Activated CD4-positive, alpha-beta T cell treated with anti-CD3 and anti-CD28 coated beads for 36 hours (primary cell): Measurements from ENCODE around the gene CDKN1C. TPM values are rescaled to one million over a fixed set of nuclear protein-coding genes. Genes with fewer than 3 reads are reported as not detected.

Experiments
- ATAC-seq: fragments of 200-7000 bp; cut with Tn5 transposase; one replicate; pipeline ENCODE4 v1.10.0; 2021; ENCODE audit warnings: mild to moderate bottlenecking, moderate library complexity
- CTCF ChIA-PET: fragments of 350-600 bp; sonication (Branson Sonifier 250); formaldehyde crosslinking; loops from one replicate; lab custom pipeline; 2021; ENCODE audit warnings: antibody characterized with exemption; lab: Charles Lee
- POLR2A ChIA-PET: fragments of 350-600 bp; sonication (Branson Sonifier 250); formaldehyde crosslinking; loops from one replicate; lab custom pipeline; 2021; ENCODE audit warnings: antibody characterized with exemption, inconsistent platforms; lab: Charles Lee
- DNase-seq: peaks from one replicate; pipeline ENCODE4 v3.0.0-alpha.2; 2020
- H3K27ac Mint-ChIP-seq: one replicate; pipeline ENCODE4 v1.8.0; 2021; ENCODE audit warnings: mixed read lengths
- H3K27me3 Mint-ChIP-seq: one replicate; pipeline ENCODE4 v1.8.0; 2021; ENCODE audit warnings: mixed read lengths
- H3K36me3 Mint-ChIP-seq: one replicate; pipeline ENCODE4 v1.8.0; 2021; ENCODE audit warnings: low read depth, mixed read lengths
- H3K4me1 Mint-ChIP-seq: one replicate; pipeline ENCODE4 v1.8.0; 2021; ENCODE audit warnings: mixed read lengths
- H3K4me3 Mint-ChIP-seq: one replicate; pipeline ENCODE4 v1.8.0; 2021; ENCODE audit warnings: mild to moderate bottlenecking, moderate library complexity, mixed read lengths
- H3K9me3 Mint-ChIP-seq: one replicate; pipeline ENCODE4 v1.8.0; 2021; ENCODE audit warnings: low read depth, mixed read lengths
- intact Hi-C, 2 experiments: fragments of 100-400 bp; cut with DNase I in 1 of 2; cut with micrococcal nuclease in 1 of 2; formaldehyde crosslinking; loops; one replicate each; pipeline versions ENCODE4 v1.14.2 to v1.15.1; 2022 to 2024; cut with DNase I, micrococcal nuclease
- total RNA-seq, 2 experiments: library from RNA; stranded (reverse); gene quantifications; one replicate each; pipeline ENCODE4 v1.2.3, GENCODE V29; 2021

CDKN1C gene
- total RNA-seq = under 1 TPM; 0.21 to 0.53 TPM

- ATAC-seq (peak; percentile 85), DNase-seq (peak; percentile 87)
- Mint-ChIP-seq H3K27me3 (peaks cover 5% of the 10 kb centered on the region), H3K27ac (no peak within 1 kb of the TSS), H3K4me1 (peaks cover 4% of the 10 kb centered on the region), H3K4me3 (peak within 1 kb of the TSS; percentile 67), H3K9me3 (no peaks in the 10 kb centered on the region), H3K36me3 (no peaks in the 10 kb centered on the region)
- CTCF ChIA-PET = interaction anchor here (0.6 to 10.2 kb wide), 3 partner anchors 8 to 351 kb away, joined by 3 to 255 read pairs (median 3); no protein-coding TSS in a partner anchor
- intact Hi-C loops = loop anchor here (1.0 to 5.0 kb wide), 8 partner anchors 17 to 688 kb away; partner anchors contain the start of genes CD81 (in 1 of the 2), KCNQ1 (in 1 of the 2), TRPM5 (in 1 of the 2) and TSSC4 (in 1 of the 2)
- POLR2A ChIA-PET = no interaction called here
These were observed at the start of gene CDKN1C for GRCh38 chr11:2885678-2886081. Gene CDKN1C, minus strand, starts transcription at chr11:2885775. Its CDS starts 319 bp downstream, at chr11:2885456.

- DNase-seq = peak; percentile 4
- Mint-ChIP-seq H3K9me3 (peaks cover 20% of the 10 kb centered on the region), H3K27ac (no peak overlapping the region), H3K36me3 (peaks cover 23% of the 10 kb centered on the region), H3K4me1 (peaks cover 17% of the 10 kb centered on the region), H3K4me3 (no peak overlapping the region), H3K27me3 (peaks cover 4% of the 10 kb centered on the region)
- ATAC-seq = no peak
- ChIA-PET CTCF (interaction anchor here (2.3 kb wide), 1 partner anchor 42 kb away, joined by 9 read pairs; no protein-coding TSS in a partner anchor), POLR2A (interaction anchor here (2.8 kb wide), 1 partner anchor 11 kb away, joined by 10 read pairs; no protein-coding TSS in a partner anchor)
- intact Hi-C loops = loop anchor here in 1 of 2 experiments (5.0 kb wide), 1 partner anchor 42 kb away; no protein-coding TSS in a partner anchor
These were observed 49.1 kb upstream of the CDKN1C start for GRCh38 chr11:2934611-2935239.

- CTCF ChIA-PET = interaction anchor here (0.8 to 2.3 kb wide), 2 partner anchors 42 to 46 kb away, joined by 3 to 9 read pairs; no protein-coding TSS in a partner anchor
- Mint-ChIP-seq H3K27ac (no peak overlapping the region), H3K4me1 (peaks cover 17% of the 10 kb centered on the region), H3K36me3 (peaks cover 20% of the 10 kb centered on the region), H3K27me3 (peaks cover 5% of the 10 kb centered on the region), H3K4me3 (no peak overlapping the region), H3K9me3 (peaks cover 18% of the 10 kb centered on the region)
- ATAC-seq (no peak), DNase-seq (no peak)
- intact Hi-C loops = loop anchor here in 1 of 2 experiments (5.0 kb wide), 1 partner anchor 42 kb away; no protein-coding TSS in a partner anchor
- POLR2A ChIA-PET = interaction anchor here (0.6 to 2.8 kb wide), 4 partner anchors 11 to 56 kb away, joined by 3 to 10 read pairs (median 3); no protein-coding TSS in a partner anchor
These were observed 48.5 kb upstream of the CDKN1C start for GRCh38 chr11:2934021-2934550.

DNA sequence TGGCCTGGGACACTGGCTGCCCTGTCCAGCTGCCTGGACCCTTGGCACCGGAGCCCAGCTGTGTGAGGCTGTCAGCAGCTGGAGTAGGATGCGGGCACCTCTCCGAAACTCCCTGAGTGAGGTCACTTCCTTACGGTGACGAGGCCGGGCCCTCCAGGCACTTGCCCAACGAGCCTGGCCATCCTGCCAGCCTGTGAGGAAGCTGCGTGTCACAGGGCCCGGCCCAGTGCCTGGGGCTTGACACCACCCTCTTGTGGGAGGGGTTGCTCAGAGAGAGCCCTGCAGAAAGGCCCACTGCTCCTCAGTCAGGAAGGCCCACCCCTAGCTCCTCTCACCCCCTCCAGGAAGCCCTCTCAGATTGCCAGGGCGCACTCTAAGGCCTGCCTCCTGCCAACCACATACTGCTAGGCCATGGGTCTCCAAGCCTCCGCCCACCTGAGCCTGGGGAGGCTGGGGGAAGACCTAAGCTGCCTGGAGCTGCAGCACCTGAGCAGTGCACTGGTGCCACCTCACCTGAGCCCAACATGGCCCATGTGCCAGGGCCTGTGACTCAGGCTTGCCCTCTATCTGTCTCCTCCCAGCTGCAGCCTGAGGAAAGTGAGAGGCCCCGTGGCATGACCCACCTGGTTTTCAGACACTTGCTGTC, 47.9 kb upstream of the CDKN1C start:
- H3K36me3 Mint-ChIP-seq = peaks cover 15% of the 10 kb centered on the region
- intact Hi-C loops = loop anchor here (2.0 to 5.0 kb wide), 2 partner anchors 41 to 55 kb away; no protein-coding TSS in a partner anchor
- H3K4me1 Mint-ChIP-seq = peaks cover 18% of the 10 kb centered on the region
- peak overlapping the region; percentile 31 for H3K27ac Mint-ChIP-seq
- ATAC-seq (peak; percentile 71), DNase-seq (peak; percentile 79)
- H3K4me3 Mint-ChIP-seq = no peak overlapping the region
- POLR2A ChIA-PET = interaction anchor here (0.6 to 2.8 kb wide), 4 partner anchors 12 to 57 kb away, joined by 3 to 10 read pairs (median 3); no protein-coding TSS in a partner anchor
- H3K27me3 Mint-ChIP-seq = peaks cover 7% of the 10 kb centered on the region
- CTCF ChIA-PET = interaction anchor here (0.7 to 2.3 kb wide), 3 partner anchors 41 to 401 kb away, joined by 3 to 9 read pairs (median 3); no protein-coding TSS in a partner anchor
- H3K9me3 Mint-ChIP-seq = peaks cover 12% of the 10 kb centered on the region

DNA sequence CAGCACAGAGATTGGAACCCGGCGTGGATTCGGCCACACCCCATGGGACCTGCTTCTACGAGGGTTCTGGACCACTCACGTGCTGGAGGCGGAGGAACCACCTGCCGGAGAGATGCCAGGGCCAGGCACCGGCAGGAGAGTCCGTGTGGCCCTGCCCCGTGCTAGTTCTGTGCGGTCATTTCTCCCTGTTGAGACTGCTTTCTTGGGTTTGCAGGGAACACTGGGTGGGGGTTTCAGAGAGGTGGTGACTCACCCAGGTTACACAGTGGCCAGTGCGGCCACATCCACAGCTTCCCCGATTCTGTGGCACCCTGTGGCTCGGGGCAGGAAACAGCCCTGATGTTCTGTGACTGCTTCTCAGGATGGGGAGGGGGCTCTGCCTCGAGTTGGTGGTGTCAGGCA, 47.3 kb upstream of the CDKN1C start:
- POLR2A ChIA-PET = interaction anchor here (1.1 to 2.8 kb wide), 2 partner anchors 13 to 58 kb away, joined by 3 to 10 read pairs; no protein-coding TSS in a partner anchor
- peaks cover 5% of the 10 kb centered on the region for H3K9me3 Mint-ChIP-seq
- CTCF ChIA-PET = interaction anchor here (0.7 to 2.3 kb wide), 2 partner anchors 40 to 400 kb away, joined by 3 to 9 read pairs; no protein-coding TSS in a partner anchor
- peak overlapping the region; percentile 31 for H3K27ac Mint-ChIP-seq
- H3K27me3 Mint-ChIP-seq = peaks cover 12% of the 10 kb centered on the region
- peaks cover 24% of the 10 kb centered on the region for H3K4me1 Mint-ChIP-seq
- H3K4me3 Mint-ChIP-seq = no peak overlapping the region
- intact Hi-C loops = loop anchor here (2.0 to 5.0 kb wide), 2 partner anchors 41 to 56 kb away; no protein-coding TSS in a partner anchor
- peak; percentile 29 for DNase-seq
- no peak for ATAC-seq
- peaks cover 9% of the 10 kb centered on the region for H3K36me3 Mint-ChIP-seq

GRCh38 chr11:2931771-2932738, 46.5 kb upstream of the CDKN1C start:
- Mint-ChIP-seq H3K36me3 (peaks cover 2% of the 10 kb centered on the region), H3K9me3 (no peaks in the 10 kb centered on the region), H3K27me3 (peaks cover 17% of the 10 kb centered on the region), H3K27ac (peak overlapping the region; percentile 60), H3K4me3 (no peak overlapping the region), H3K4me1 (peaks cover 27% of the 10 kb centered on the region)
- no peak for ATAC-seq
- DNase-seq = no peak
- ChIA-PET POLR2A (interaction anchor here (2.8 kb wide), 1 partner anchor 13 kb away, joined by 10 read pairs; no protein-coding TSS in a partner anchor), CTCF (interaction anchor here (2.3 kb wide), 1 partner anchor 40 kb away, joined by 9 read pairs; no protein-coding TSS in a partner anchor)
- intact Hi-C loops = loop anchor here (2.0 to 5.0 kb wide), 3 partner anchors 39 to 57 kb away; no protein-coding TSS in a partner anchor

DNA sequence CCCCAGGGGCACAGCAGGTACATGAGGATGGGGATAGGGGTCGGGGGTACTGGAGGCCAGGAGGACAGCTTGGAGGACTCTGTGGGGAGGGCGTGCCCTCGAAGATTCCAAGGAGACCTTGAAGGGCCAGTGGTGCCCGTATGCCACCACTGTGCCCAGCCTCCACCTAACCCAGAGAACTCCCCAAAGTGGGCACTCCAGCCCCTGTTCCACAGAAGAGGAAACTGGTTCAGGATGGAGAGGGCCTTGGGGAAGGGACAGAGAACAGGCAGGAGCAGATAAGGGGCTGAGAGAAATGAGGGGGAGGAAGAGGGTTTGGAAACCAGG, 45.8 kb upstream of the CDKN1C start:
- peak overlapping the region; percentile 60 for H3K27ac Mint-ChIP-seq
- DNase-seq = no peak
- H3K9me3 Mint-ChIP-seq = no peaks in the 10 kb centered on the region
- H3K36me3 Mint-ChIP-seq = no peaks in the 10 kb centered on the region
- H3K4me1 Mint-ChIP-seq = peaks cover 27% of the 10 kb centered on the region
- CTCF ChIA-PET = no interaction called here
- POLR2A ChIA-PET = interaction anchor here (1.7 kb wide), 1 partner anchor 10 kb away, joined by 4 read pairs; no protein-coding TSS in a partner anchor
- H3K4me3 Mint-ChIP-seq = no peak overlapping the region
- H3K27me3 Mint-ChIP-seq = peaks cover 18% of the 10 kb centered on the region
- ATAC-seq = no peak
- intact Hi-C loops = loop anchor here (2.0 to 5.0 kb wide), 2 partner anchors 39 kb away; no protein-coding TSS in a partner anchor

DNA sequence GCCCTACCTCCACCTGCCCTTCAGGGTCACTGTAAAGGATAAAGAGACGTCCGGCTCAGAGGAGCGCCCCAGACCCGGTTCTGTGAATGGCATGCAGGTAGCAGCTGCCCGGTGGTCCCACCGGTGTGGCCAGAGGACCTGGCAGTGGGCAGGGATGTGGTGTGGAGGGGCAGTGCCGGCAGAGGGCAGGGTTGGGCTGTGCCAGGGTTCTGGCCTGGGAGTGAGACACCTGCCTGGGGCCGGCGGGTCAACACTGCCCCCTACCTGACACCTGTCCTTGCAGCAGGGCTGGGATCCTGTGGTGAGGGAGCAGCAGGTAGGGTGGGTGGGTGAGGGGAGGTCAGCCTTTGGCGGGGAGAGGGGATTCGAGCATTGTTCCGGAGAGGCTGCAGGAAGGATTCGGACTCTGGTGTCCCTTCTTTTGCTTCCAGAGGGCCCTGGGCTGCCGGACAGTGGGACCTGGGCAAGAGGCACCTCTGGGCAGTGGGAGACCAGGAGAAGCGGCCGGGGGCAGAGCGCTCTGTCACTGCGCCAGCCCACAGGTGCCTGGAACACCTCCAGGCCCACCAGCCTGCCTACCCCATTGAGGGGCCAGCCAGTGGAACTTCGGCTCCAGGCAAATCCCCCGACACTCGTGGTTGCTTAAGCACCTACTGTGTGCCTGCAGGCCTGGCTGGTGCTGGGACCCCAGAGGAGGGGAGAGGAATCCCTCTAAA, 45.3 kb upstream of the CDKN1C start:
- peak overlapping the region; percentile 61 for H3K4me3 Mint-ChIP-seq

More for the DNA sequence above, 45.3 kb upstream of the CDKN1C start:
- H3K36me3 Mint-ChIP-seq = no peaks in the 10 kb centered on the region
- ChIA-PET POLR2A (interaction anchor here (1.7 kb wide), 1 partner anchor 10 kb away, joined by 4 read pairs; no protein-coding TSS in a partner anchor), CTCF (interaction anchor here (0.7 to 1.8 kb wide), 6 partner anchors 10 to 82 kb away, joined by 3 to 6 read pairs (median 4); a partner anchor contains a TSS)
- DNase-seq = peak; percentile 80
- ATAC-seq = peak; percentile 28
- H3K27ac Mint-ChIP-seq = peak overlapping the region; percentile 47
- H3K4me1 Mint-ChIP-seq = peaks cover 27% of the 10 kb centered on the region
- peaks cover 19% of the 10 kb centered on the region for H3K27me3 Mint-ChIP-seq
- no peaks in the 10 kb centered on the region for H3K9me3 Mint-ChIP-seq
- intact Hi-C loops = loop anchor here (1.0 to 5.0 kb wide), 5 partner anchors 38 to 399 kb away; partner anchors contain the start of gene CARS1 (in 1 of the 2)
